ENCODE results near the gene SUCNR1.

The SUCNR1 gene

GRCh38 chr3:151933234-151933853 lies 59.9 kb downstream of the SUCNR1 start:
- Mint-ChIP-seq H3K36me3 (no peaks in the 10 kb centered on the region), H3K27ac (no peak overlapping the region)

More at GRCh38 chr3:151933234-151933853, 59.9 kb downstream of the SUCNR1 start:
- no peaks in the 10 kb centered on the region for H3K27me3 Mint-ChIP-seq
- H3K4me3 Mint-ChIP-seq: no peak overlapping the region
- H3K4me1 Mint-ChIP-seq: no peaks in the 10 kb centered on the region
- H3K9me3 Mint-ChIP-seq: no peaks in the 10 kb centered on the region
